ENCODE data around the gene EDEM2.
"Not testable (repeated sequence)": the region's sequence is repeated elsewhere in the genome, so short reads cannot be mapped to it uniquely, and the experiment has no call there.

The EDEM2 gene

DNA sequence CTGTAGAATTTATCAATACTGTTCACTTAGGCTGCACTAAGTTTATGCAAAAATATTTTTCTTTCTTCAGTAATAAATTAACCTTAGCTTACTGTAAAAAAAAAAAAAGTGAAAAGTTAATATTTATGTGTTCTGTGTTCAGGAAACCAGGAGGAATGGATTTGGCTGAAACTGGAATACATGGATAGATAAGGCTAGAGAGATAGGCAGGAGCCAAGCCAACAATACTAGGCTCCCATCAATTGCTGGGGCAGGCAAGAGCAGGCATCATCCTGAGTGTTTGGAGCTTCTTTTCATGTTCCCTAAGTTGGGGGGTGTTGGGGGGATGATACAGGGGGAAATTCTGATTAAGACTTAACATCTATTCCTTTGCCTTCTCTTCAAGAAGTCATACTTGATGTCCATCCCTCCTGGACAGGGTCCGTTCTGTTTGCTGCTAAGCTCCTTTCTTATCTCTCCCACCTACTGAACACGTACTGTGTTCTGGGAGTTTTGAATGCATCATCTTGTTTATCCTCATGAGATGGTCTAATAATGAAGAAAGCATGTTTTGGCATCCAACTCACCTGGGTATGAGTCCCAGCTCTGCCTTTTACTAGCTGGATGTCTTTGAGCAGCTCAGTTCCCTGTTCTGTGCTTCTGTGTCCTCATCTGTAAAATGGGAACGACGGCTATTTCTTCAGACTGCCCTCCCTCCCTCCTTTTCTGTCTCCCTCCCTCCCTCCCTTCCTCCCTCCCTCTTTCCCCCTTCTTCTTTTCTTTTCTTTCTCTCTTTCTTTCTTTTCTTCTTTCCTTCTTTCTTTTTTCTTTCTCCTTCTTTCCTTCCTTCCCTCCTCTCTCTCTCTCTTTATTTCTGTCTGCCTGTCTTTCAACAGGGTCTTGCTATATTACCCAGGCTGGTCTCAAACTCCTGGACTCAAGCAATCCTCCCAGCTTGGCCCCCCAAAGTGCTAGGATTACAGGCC lies 18.4 kb upstream of the EDEM2 start:
- DNase-seq (ENCODE audit: low read depth) = no peak
- TF ChIP-seq, protein P1, sequence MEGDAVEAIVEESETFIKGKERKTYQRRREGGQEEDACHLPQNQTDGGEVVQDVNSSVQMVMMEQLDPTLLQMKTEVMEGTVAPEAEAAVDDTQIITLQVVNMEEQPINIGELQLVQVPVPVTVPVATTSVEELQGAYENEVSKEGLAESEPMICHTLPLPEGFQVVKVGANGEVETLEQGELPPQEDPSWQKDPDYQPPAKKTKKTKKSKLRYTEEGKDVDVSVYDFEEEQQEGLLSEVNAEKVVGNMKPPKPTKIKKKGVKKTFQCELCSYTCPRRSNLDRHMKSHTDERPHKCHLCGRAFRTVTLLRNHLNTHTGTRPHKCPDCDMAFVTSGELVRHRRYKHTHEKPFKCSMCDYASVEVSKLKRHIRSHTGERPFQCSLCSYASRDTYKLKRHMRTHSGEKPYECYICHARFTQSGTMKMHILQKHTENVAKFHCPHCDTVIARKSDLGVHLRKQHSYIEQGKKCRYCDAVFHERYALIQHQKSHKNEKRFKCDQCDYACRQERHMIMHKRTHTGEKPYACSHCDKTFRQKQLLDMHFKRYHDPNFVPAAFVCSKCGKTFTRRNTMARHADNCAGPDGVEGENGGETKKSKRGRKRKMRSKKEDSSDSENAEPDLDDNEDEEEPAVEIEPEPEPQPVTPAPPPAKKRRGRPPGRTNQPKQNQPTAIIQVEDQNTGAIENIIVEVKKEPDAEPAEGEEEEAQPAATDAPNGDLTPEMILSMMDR (conservative IDR thresholded peaks at IDR 0.05; ENCODE audit: low read depth, low read length) = no peak

DNA sequence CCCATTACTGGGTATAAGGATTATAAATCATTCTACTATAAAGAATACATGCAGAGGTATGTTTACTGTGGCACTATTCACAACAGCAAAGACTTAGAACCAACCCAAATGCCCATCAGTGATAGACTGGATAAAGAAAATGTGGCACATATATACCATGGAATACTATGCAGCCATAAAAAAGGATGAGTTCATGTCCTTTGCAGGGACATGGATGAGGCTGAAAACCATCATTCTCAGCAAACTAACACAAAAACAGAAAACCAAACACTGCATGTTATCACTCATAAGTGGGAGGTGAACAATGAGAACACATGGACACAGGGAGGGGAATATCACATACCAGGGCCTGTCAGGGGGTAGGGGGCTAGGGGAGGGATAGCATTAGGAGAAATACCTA lies 17.4 kb upstream of the EDEM2 start:
- not testable (repeated sequence) for H3K4me3 ChIP-seq (ENCODE audit: low read length); DNase-seq (ENCODE audit: low read depth)

More for the DNA sequence above, 18.4 kb upstream of the EDEM2 start:
- H3K4me3 ChIP-seq (ENCODE audit: low read length) = no peak overlapping the region

DNA sequence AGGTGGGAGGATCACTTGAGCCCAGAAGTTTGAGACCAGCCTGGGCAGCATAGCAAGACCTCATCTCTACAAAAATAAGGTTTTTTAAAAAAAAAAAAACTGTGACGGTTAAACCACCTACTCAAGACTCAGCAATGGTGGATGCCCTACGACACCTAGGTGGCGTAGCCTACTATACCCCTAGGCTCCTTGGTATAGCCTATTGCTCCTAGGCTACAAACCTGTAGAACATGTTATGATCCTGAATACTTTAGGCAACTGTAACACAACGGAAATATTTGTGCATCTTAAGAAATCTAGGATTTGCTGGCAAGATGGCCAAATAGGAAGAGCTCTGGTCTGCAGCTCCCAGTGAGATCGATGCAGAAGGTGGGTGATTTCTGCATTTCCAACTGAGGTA lies 13.2 kb upstream of the EDEM2 start:
- not testable (repeated sequence) for H3K4me3 ChIP-seq (ENCODE audit: low read length); DNase-seq (ENCODE audit: low read depth)

DNA sequence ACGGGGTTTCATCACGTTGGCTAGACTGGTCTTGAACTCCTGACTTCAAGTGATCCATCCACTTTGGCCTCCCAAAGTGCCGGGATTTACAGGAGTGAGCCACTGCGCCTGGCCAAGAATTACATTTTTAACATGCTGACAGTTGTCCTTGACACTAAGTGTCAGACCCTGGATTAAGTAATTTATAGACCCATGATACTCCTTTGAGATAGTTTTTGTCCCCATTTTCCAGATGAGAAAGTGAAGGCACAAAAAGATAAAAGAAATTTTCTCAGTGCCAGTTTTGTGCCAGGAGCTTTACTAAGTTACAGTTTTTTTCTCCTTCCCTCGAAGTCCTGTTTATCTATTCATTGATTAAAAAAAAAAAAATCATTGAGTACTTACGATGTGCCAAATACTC lies 9.8 kb upstream of the EDEM2 start:
- TF ChIP-seq, protein P1 (conservative IDR thresholded peaks at IDR 0.05; ENCODE audit: low read depth, low read length) = no peak
- no peak overlapping the region for H3K4me3 ChIP-seq (ENCODE audit: low read length)
- no peak for DNase-seq (ENCODE audit: low read depth)

DNA sequence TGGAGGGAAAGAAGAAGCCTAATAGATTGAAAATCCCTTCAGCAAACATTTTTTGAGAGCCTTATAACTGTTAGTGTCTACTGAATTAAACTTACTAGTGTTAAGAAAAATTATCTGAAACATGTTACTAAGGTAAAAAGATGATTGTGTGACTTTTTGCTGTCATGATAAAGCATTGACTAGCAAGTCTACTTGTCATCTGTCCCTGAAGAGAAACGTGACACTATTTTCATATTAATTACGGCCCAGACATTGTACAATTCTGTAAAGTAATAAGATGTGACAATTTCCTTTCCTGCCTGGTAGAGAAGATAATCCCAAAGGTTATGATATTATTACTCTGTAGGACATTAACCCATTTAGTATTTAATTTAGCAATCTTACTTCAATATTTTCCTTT lies 8.8 kb upstream of the EDEM2 start:
- H3K4me3 ChIP-seq (ENCODE audit: low read length) = no peak overlapping the region
- TF ChIP-seq, protein P1 (conservative IDR thresholded peaks at IDR 0.05; ENCODE audit: low read depth, low read length) = no peak
- no peak for DNase-seq (ENCODE audit: low read depth)

DNA sequence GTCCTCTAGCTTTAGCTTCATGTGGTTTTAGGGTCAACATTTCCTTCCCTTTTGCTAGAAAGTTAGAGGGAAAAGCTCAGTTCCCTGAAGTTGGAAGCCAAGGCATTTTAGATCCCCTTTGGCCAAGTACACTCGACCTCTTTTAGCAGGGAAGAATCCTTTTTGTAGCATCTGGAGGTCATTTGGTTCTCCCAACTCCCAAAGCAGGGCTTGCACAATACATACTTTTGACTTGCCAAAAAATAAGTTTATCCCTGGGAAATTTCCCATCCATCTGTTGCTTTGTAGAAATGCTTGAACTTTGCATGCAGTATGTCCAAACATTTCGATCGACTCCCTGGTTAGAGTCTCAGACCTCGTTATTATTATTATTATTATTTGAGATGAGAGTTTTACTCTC lies 4.6 kb upstream of the EDEM2 start:
- no peak overlapping the region for H3K4me3 ChIP-seq (ENCODE audit: low read length)
- no peak for DNase-seq (ENCODE audit: low read depth)
- TF ChIP-seq, protein P1 (conservative IDR thresholded peaks at IDR 0.05; ENCODE audit: low read depth, low read length) = no peak

DNA sequence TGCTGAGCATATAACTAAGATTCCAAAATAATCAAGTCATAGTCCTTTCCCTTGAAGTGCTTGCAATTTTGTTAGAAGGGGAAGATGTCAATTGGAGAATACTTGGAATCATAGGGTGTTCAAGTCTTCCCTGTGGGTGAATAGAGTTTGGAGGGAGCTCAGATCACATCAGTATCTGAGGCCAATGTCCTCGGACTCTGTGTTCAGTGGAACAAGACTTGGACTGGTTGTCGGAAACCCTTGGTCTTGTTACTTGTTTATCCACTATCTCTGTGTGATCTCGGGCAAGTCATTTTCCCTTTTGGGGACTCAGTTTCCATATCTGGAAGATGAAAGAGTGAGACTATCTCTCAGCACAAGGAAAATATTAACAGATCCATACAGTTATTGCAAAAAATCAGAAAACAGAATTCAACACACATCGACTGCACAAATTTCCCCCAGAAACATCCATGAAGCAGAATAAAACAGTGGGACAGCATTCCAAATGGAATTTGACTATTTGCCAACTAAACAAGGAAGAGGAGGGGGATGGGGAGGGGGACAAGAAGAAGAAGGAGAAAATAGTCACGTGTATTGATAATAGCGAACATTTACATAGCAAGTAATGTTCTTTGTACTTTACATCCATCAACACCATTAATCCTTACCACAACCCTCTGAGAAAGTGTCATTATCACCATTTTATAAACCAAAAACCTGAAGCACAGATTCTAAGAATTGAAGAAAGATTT lies 3.9 kb upstream of the EDEM2 start:
- TF ChIP-seq, protein P1 (conservative IDR thresholded peaks at IDR 0.05; ENCODE audit: low read depth, low read length) = no peak

DNA sequence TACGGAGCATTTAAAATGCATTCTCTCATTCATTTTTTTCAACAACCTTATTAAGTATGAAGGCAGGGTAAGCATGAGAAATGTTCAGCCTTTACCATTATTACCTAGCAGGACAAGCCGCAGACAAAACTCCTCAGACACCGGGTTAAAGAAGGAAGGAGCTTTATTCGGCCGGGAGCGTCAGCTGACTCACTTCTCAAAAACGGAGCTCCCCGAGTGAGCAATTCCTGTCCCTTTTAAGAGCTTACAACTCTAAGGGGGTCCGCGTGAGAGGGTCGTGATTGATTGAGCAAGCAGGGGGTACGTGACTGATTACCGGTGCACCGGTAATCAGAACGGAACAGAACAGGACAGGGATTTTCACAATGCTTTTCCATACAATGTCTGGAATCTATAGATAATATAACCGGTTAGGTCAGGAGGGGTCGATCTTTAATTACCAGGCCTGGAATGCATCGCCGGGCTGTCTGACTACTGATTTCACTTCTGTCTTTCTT lies 487 bp upstream of the EDEM2 start:
- not testable (repeated sequence) for DNase-seq (ENCODE audit: low read depth)
- peak overlapping the region; percentile 80 for H3K4me3 ChIP-seq (ENCODE audit: low read length)

More for the DNA sequence above, 3.9 kb upstream of the EDEM2 start:
- no peak for DNase-seq (ENCODE audit: low read depth)
- no peak overlapping the region for H3K4me3 ChIP-seq (ENCODE audit: low read length)

All from retinal pigment epithelial cell (primary cell).